Keratinocyte (primary cell): ENCODE measurements around the gene TRPV2. TPM values are rescaled to one million over a fixed set of nuclear protein-coding genes. Genes with fewer than 3 reads are reported as not detected.

ENCODE experiments used
- DNase-seq: peaks from one replicate; pipeline ENCODE4 v3.0.0-alpha.2; 2011; ENCODE audit warnings: low read depth, missing footprints, low spot score
- FAIRE-seq: peaks from 2 replicates; lab custom pipeline; 2011; peaks lifted over from hg19 to GRCh38; lab: Jason Lieb, UNC
- H2AFZ ChIP-seq: 2 replicates; pipeline ENCODE4 v1.6.0; 2012; ENCODE audit warnings: low read length, control low read depth, inconsistent platforms; ENCODE audit not compliant: control insufficient read depth
- H3K27ac ChIP-seq: 2 replicates; pipeline ENCODE4 v1.5.1; 2011; ENCODE audit warnings: low read length; ENCODE audit not compliant: control insufficient read depth, insufficient read depth
- H3K27me3 ChIP-seq: 3 replicates; pipeline ENCODE4 v1.6.0; 2011; ENCODE audit warnings: low read length; ENCODE audit not compliant: control insufficient read depth, insufficient read depth; ENCODE audit errors: extremely low read depth
- H3K36me3 ChIP-seq, 2 experiments: 2 replicates in 1 of 2; 3 replicates in 1 of 2; pipeline ENCODE4 v1.5.1; 2011; ENCODE audit warnings: low read length in 2 of 2, mild to moderate bottlenecking in 1 of 2; ENCODE audit not compliant: control insufficient read depth in 2 of 2, insufficient read depth in 2 of 2; ENCODE audit errors: extremely low read depth in 1 of 2
- H3K4me1 ChIP-seq: 3 replicates; pipeline ENCODE4 v1.5.1; 2011; ENCODE audit warnings: low read length; ENCODE audit not compliant: control insufficient read depth, insufficient read depth; ENCODE audit errors: extremely low read depth
- H3K4me2 ChIP-seq: 3 replicates; pipeline ENCODE4 v1.6.0; 2011; ENCODE audit warnings: low read depth, low read length; ENCODE audit not compliant: control insufficient read depth, insufficient read depth; ENCODE audit errors: extremely low read depth
- H3K4me3 ChIP-seq, 3 experiments: fragments of 200-600 bp in 1 of 3; sonication (generic) in 1 of 3; 2 replicates in 2 of 3; 3 replicates in 1 of 3; pipeline ENCODE4 v1.5.1; 2011 to 2016; ENCODE audit warnings: low read length in 3 of 3, mild to moderate bottlenecking in 3 of 3, control low read depth in 2 of 3, inconsistent platforms in 1 of 3, low read depth in 1 of 3, mixed read lengths in 1 of 3, mixed run types in 1 of 3, moderate library complexity in 1 of 3; ENCODE audit not compliant: control insufficient read depth in 2 of 3, insufficient read depth in 2 of 3; ENCODE audit errors: extremely low read depth in 1 of 3
- H3K79me2 ChIP-seq: 2 replicates; pipeline ENCODE4 v1.6.0; 2012; ENCODE audit warnings: low read length; ENCODE audit not compliant: control insufficient read depth, insufficient read depth
- H3K9ac ChIP-seq: 3 replicates; pipeline ENCODE4 v1.6.0; 2011; ENCODE audit warnings: low read length; ENCODE audit not compliant: control insufficient read depth, insufficient read depth; ENCODE audit errors: extremely low read depth
- H3K9me1 ChIP-seq: 3 replicates; pipeline ENCODE4 v1.6.0; 2011; ENCODE audit warnings: low read length; ENCODE audit not compliant: control insufficient read depth, insufficient read depth; ENCODE audit errors: extremely low read depth
- H3K9me3 ChIP-seq: 2 replicates; pipeline ENCODE4 v1.5.1; 2012; ENCODE audit warnings: low read depth, low read length; ENCODE audit not compliant: control insufficient read depth
- H4K20me1 ChIP-seq: 3 replicates; pipeline ENCODE4 v1.6.0; 2011; ENCODE audit warnings: low read length; ENCODE audit not compliant: control insufficient read depth, insufficient read depth; ENCODE audit errors: extremely low read depth
- CTCF ChIP-seq, 3 experiments: IDR thresholded peaks in 1 of 3; conservative IDR thresholded peaks in 1 of 3; optimal IDR thresholded peaks in 1 of 3; 2 replicates in 2 of 3; 3 replicates in 1 of 3; pipeline versions ENCODE3 to v1.5.1; 2011; ENCODE audit warnings: low read length in 3 of 3, mild to moderate bottlenecking in 3 of 3, moderate library complexity in 2 of 3, control low read depth in 1 of 3, inconsistent platforms in 1 of 3; ENCODE audit not compliant: insufficient read depth in 2 of 3; ENCODE audit errors: extremely low read depth in 1 of 3
- EZH2 ChIP-seq: IDR thresholded peaks from one replicate; pipeline ENCODE4 v1.6.1; 2012; ENCODE audit warnings: inconsistent platforms, mild to moderate bottlenecking, low read length, moderate library complexity
- dilution Hi-C: fragments of 300-500 bp; cut with MboI; formaldehyde crosslinking; loops from one replicate; pipeline ENCODE4 v1.7.0; 2020; ENCODE audit warnings: low sequenced_read_pairs; ENCODE audit not compliant: extremely low pct_ligation_motif_present
- polyA plus RNA-seq, 5 experiments: library from polyadenylated mRNA; depleted of rRNA in 3 of 5; stranded (reverse) in 3 of 5; stranded (forward) in 1 of 5; unstranded in 1 of 5; fragments of >200 nt; gene quantifications; 1 replicate in 1 of 5; 2 replicates in 3 of 5; 3 replicates in 1 of 5; pipeline versions ENCODE4 v1.2.1 to v1.2.3, GENCODE V29; 2011 to 2012; ENCODE audit warnings: missing spikeins in 2 of 5, low read depth in 1 of 5, low replicate concordance in 1 of 5

TRPV2 gene
- polyA plus RNA-seq, 1 donor (not counting 4 experiments of a cell fraction or from before 2014, with no cell fraction given), result 0.09 TPM

- Histone ChIP-seq H2AFZ (no peak overlapping the region), H3K27ac (no peak overlapping the region), H3K36me3 (peaks cover 38 to 50% of the 10 kb centered on the region in 2 experiments), H4K20me1 (peaks cover 62% of the 10 kb centered on the region), H3K9me3 (no peaks in the 10 kb centered on the region), H3K9ac (no peak overlapping the region), H3K9me1 (no peaks in the 10 kb centered on the region), H3K4me2 (no peak overlapping the region), H3K4me1 (peaks cover 19% of the 10 kb centered on the region), H3K4me3 (no peak overlapping the region), H3K27me3 (no peaks in the 10 kb centered on the region), H3K79me2 (peaks cover 27% of the 10 kb centered on the region)
- no peak for FAIRE-seq
- DNase-seq, result no peak
- TF ChIP-seq EZH2, result no peak
- dilution Hi-C loops, result no loop called here
These were observed 29.0 kb downstream of the TRPV2 start for GRCh38 chr17:16444258-16444886.

GRCh38 chr17:16446338-16446983 lies 31.1 kb downstream of the TRPV2 start:
- DNase-seq, result no peak

More at GRCh38 chr17:16446338-16446983, 31.1 kb downstream of the TRPV2 start:
- TF ChIP-seq EZH2 (no peak), CTCF (optimal IDR thresholded peaks at IDR 0.05 in 1 of 3, IDR thresholded peaks at IDR 0.05 in 1 of 3, conservative IDR thresholded peaks at IDR 0.05 in 1 of 3; ENCODE audit: extremely low read depth in 1 of 3, insufficient read depth in 2 of 3, low read length in 3 of 3) (peak in 1 of 3 experiments; percentile 8)
- Histone ChIP-seq H3K4me1 (peaks cover 4% of the 10 kb centered on the region), H3K27ac (no peak overlapping the region), H3K27me3 (no peaks in the 10 kb centered on the region), H4K20me1 (peaks cover 57% of the 10 kb centered on the region), H3K79me2 (peaks cover 6% of the 10 kb centered on the region), H3K36me3 (peaks cover 32% of the 10 kb centered on the region in 2 experiments), H3K4me3 (no peak overlapping the region), H3K9me1 (peaks cover 4% of the 10 kb centered on the region), H2AFZ (no peak overlapping the region), H3K9ac (no peak overlapping the region), H3K4me2 (no peak overlapping the region), H3K9me3 (no peaks in the 10 kb centered on the region)
- dilution Hi-C loops, result no loop called here
- peak; percentile 32 for FAIRE-seq
